Measurements from ENCODE around the gene LMTK2.

DNA sequence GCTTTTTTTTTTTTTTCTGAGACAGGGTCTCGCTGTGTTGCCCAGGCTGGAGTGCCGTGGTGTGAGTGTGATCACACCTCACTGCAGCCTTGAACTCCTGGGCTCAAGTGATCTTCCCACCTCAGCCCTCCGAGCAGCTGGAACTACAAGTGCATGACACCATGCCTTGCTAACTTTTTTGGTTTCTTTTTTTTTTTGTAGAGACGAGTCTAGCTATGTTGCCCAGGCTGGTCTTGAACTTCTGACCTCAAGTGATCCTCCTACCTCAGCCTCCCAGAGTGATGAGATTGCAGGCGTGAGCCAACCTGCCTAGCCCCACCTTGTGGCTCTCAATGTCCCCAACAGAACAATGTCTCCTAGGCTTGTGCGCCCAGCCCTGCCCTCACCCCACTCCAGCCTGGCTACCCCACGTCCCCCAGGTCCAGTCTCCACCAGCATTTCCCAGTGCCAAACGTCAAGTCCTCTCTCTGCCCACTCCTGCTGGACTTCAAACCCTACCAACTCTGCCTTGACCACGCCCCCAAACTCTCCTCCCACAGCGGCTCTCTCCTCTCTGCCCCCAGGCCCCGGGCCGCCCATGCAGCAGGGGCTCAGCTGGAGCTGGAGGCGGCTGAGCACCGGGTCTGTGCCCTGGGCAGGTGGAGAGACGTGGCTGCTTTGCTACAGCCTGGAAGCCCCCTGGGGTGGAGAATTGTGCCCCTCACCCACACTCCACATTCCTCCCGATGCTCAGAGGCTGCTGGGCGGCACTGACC lies 123.5 kb downstream of the LMTK2 start:
- TF ChIP-seq, protein P1, sequence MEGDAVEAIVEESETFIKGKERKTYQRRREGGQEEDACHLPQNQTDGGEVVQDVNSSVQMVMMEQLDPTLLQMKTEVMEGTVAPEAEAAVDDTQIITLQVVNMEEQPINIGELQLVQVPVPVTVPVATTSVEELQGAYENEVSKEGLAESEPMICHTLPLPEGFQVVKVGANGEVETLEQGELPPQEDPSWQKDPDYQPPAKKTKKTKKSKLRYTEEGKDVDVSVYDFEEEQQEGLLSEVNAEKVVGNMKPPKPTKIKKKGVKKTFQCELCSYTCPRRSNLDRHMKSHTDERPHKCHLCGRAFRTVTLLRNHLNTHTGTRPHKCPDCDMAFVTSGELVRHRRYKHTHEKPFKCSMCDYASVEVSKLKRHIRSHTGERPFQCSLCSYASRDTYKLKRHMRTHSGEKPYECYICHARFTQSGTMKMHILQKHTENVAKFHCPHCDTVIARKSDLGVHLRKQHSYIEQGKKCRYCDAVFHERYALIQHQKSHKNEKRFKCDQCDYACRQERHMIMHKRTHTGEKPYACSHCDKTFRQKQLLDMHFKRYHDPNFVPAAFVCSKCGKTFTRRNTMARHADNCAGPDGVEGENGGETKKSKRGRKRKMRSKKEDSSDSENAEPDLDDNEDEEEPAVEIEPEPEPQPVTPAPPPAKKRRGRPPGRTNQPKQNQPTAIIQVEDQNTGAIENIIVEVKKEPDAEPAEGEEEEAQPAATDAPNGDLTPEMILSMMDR (IDR thresholded peaks at IDR 0.05; ENCODE audit: poor library complexity, severe bottlenecking) = no peak
- no peak for TF ChIP-seq TAF1 (IDR thresholded peaks at IDR 0.05; ENCODE audit: low read depth)
- TF ChIP-seq POLR2AphosphoS5 (IDR thresholded peaks at IDR 0.05) = no peak
- no peak for TF ChIP-seq EZH2 (IDR thresholded peaks at IDR 0.05; ENCODE audit: borderline replicate concordance, insufficient read depth, low read length, poor library complexity, severe bottlenecking)
- TF ChIP-seq, protein P2, sequence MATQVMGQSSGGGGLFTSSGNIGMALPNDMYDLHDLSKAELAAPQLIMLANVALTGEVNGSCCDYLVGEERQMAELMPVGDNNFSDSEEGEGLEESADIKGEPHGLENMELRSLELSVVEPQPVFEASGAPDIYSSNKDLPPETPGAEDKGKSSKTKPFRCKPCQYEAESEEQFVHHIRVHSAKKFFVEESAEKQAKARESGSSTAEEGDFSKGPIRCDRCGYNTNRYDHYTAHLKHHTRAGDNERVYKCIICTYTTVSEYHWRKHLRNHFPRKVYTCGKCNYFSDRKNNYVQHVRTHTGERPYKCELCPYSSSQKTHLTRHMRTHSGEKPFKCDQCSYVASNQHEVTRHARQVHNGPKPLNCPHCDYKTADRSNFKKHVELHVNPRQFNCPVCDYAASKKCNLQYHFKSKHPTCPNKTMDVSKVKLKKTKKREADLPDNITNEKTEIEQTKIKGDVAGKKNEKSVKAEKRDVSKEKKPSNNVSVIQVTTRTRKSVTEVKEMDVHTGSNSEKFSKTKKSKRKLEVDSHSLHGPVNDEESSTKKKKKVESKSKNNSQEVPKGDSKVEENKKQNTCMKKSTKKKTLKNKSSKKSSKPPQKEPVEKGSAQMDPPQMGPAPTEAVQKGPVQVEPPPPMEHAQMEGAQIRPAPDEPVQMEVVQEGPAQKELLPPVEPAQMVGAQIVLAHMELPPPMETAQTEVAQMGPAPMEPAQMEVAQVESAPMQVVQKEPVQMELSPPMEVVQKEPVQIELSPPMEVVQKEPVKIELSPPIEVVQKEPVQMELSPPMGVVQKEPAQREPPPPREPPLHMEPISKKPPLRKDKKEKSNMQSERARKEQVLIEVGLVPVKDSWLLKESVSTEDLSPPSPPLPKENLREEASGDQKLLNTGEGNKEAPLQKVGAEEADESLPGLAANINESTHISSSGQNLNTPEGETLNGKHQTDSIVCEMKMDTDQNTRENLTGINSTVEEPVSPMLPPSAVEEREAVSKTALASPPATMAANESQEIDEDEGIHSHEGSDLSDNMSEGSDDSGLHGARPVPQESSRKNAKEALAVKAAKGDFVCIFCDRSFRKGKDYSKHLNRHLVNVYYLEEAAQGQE (IDR thresholded peaks at IDR 0.05; ENCODE audit: borderline replicate concordance) = no peak
- TF ChIP-seq RAD21 (conservative IDR thresholded peaks at IDR 0.05) = no peak
- TF ChIP-seq SMC3 (conservative IDR thresholded peaks at IDR 0.05; ENCODE audit: poor library complexity) = no peak
- no peak for TF ChIP-seq EP300 (conservative IDR thresholded peaks at IDR 0.05; ENCODE audit: poor library complexity, severe bottlenecking)

Measured in neural cell (in vitro differentiated cells).